Measurements from ENCODE around the gene SCTR. TPM values are rescaled to one million over a fixed set of nuclear protein-coding genes. Genes with fewer than 3 reads are reported as not detected.

Gene SCTR
- total and polyA plus RNA-seq, 2 of the 8 experiments (the other 6 are each of a cell fraction or from before 2014, with no cell fraction given), result 0.15 TPM; not detected in 1

- Histone ChIP-seq H3K27ac (ENCODE audit: low read depth, low read length) (no peak overlapping the region), H3K23me2 (ENCODE audit: low read depth, low read length) (no peaks in the 10 kb centered on the region), H3K23ac (ENCODE audit: insufficient read length) (no peak overlapping the region), H4K8ac (ENCODE audit: extremely low read depth, insufficient read depth, low read length) (no peak overlapping the region), H2BK120ac (replicated peaks; ENCODE audit: low read depth, low read length) (no peak overlapping the region), H3K79me1 (ENCODE audit: low read depth, low read length) (no peaks in the 10 kb centered on the region), H4K20me1 (replicated peaks in 1 of 2; ENCODE audit: control insufficient read depth in 1 of 2, insufficient read depth in 2 of 2, low read length in 2 of 2) (no peaks in the 10 kb centered on the region), H4K91ac (replicated peaks; ENCODE audit: insufficient read length, low read length) (no peak overlapping the region), H3K56ac (replicated peaks; ENCODE audit: insufficient read length, low read depth, low read length) (no peak overlapping the region), H2BK5ac (ENCODE audit: low read depth, low read length) (0 out of 2 replicates have a peak overlapping the region, but pooled peaks have one; percentile 19), H4K5ac (ENCODE audit: insufficient read length, low read depth, low read length) (no peak overlapping the region), H3K79me2 (ENCODE audit: control insufficient read depth in 1 of 2, insufficient read depth in 2 of 2, low read length in 2 of 2) (no peaks in the 10 kb centered on the region), H3K4me2 (ENCODE audit: insufficient read depth in 1 of 2, low read depth in 2 of 2, low read length in 2 of 2) (peak overlapping the region in 1 of 2 experiments; percentile 53; a peak in 3 of 4 replicates), H3K27me3 (replicated peaks in 1 of 4; ENCODE audit: control insufficient read depth in 3 of 4, extremely low read depth in 1 of 4, insufficient read depth in 3 of 4, low read length in 3 of 4) (no peaks in the 10 kb centered on the region; a peak in 1 of 7 replicates), H2AK5ac (ENCODE audit: low read depth, low read length) (no peak overlapping the region), H3K4me1 (replicated peaks in 1 of 4; ENCODE audit: control insufficient read depth in 3 of 4, insufficient read depth in 4 of 4, low read length in 3 of 4) (peaks cover 0 to 14% (median 8%) of the 10 kb centered on the region in 4 experiments; a peak in 5 of 7 replicates), H3K9ac (replicated peaks in 1 of 4; ENCODE audit: extremely low read depth in 1 of 4, low read depth in 3 of 4, low read length in 3 of 4) (no peak overlapping the region), H2BK12ac (ENCODE audit: low read depth, low read length) (0 out of 2 replicates have a peak overlapping the region, but pooled peaks have one; percentile 42), H3K4me3 (ENCODE audit: extremely low read depth in 1 of 4, insufficient read depth in 2 of 4, low read depth in 3 of 4, low read length in 4 of 4) (no peak overlapping the region), H3K4ac (replicated peaks; ENCODE audit: insufficient read length, low read depth, low read length) (no peak overlapping the region), H3K14ac (ENCODE audit: insufficient read length) (no peak overlapping the region), H3K36me3 (ENCODE audit: control insufficient read depth in 2 of 4, insufficient read depth in 4 of 4, low read length in 3 of 4) (no peaks in the 10 kb centered on the region), H2BK20ac (ENCODE audit: low read length) (no peak overlapping the region), H3K18ac (ENCODE audit: extremely low read depth, low read length) (no peak overlapping the region), H3K9me3 (ENCODE audit: insufficient read depth in 2 of 2, low read depth in 1 of 2, low read length in 1 of 2) (no peaks in the 10 kb centered on the region), H2BK15ac (ENCODE audit: low read length) (0 out of 2 replicates have a peak overlapping the region, but pooled peaks have one; percentile 4), H2AFZ (ENCODE audit: low read length) (no peak overlapping the region)
- FAIRE-seq (peak; percentile 85), DNase-seq (ENCODE audit: low read depth in 1 of 2, low spot score in 2 of 2) (peak; percentile 67 to 87)
- ChIA-PET CTCF (ENCODE audit: partially characterized antibody) (interaction anchor here (0.6 to 16.2 kb wide), 59 partner anchors 9 to 843 kb away, joined by 3 to 411 read pairs (median 5); partner anchors contain the start of gene SCTR), POLR2A (ENCODE audit: partially characterized antibody) (interaction anchor here (0.8 to 0.9 kb wide), 2 partner anchors 9 to 70 kb away, joined by 3 to 4 read pairs; no protein-coding TSS in a partner anchor)
- 45% methylated on average over 18 of the region's 20 CpGs; no CpG with 5 or more reads in 1 of the 2 experiments for WGBS, 2 experiments (ENCODE audit: extremely low coverage in 1 of 2, insufficient coverage in 1 of 2, insufficient read length in 1 of 2, insufficient replicate concordance in 2 of 2, low coverage in 1 of 2, low lambda C conversion rate in 2 of 2, missing lambda C conversion rate in 1 of 2)
- TF ChIP-seq KDM4A (IDR thresholded peaks at IDR 0.05; ENCODE audit: low read depth, low read length, severe bottlenecking), result no peak
- TF ChIP-seq TCF12 (IDR thresholded peaks at IDR 0.05; ENCODE audit: low read depth, low read length), result no peak
- 0 out of 2 replicates have a peak, but pooled peaks have one; percentile 64 for TF ChIP-seq ATF2 (IDR thresholded peaks at IDR 0.05; ENCODE audit: low read length)
- TF ChIP-seq RAD21 (IDR thresholded peaks at IDR 0.05 in 1 of 2, conservative IDR thresholded peaks at IDR 0.05 in 1 of 2; ENCODE audit: low read depth in 2 of 2, low read length in 2 of 2), result peak; percentile 95 to 97
- peak; percentile 71 for TF ChIP-seq CREB1 (IDR thresholded peaks at IDR 0.05)
- TF ChIP-seq BACH1 (IDR thresholded peaks at IDR 0.05; ENCODE audit: low read length), result 0 out of 2 replicates have a peak, but pooled peaks have one; percentile 12
- 0 out of 4 replicates have a peak, but pooled peaks of 1 of the 2 experiments have one; percentile 43 for TF ChIP-seq HDAC2 (IDR thresholded peaks at IDR 0.05; ENCODE audit: borderline replicate concordance in 1 of 2, low read depth in 2 of 2, low read length in 2 of 2)
Measured at GRCh38 chr2:119476301-119477112, 47.8 kb downstream of the SCTR start.

Data from H1 (cell line).